ENCODE measurements around the gene BBX.

DNA sequence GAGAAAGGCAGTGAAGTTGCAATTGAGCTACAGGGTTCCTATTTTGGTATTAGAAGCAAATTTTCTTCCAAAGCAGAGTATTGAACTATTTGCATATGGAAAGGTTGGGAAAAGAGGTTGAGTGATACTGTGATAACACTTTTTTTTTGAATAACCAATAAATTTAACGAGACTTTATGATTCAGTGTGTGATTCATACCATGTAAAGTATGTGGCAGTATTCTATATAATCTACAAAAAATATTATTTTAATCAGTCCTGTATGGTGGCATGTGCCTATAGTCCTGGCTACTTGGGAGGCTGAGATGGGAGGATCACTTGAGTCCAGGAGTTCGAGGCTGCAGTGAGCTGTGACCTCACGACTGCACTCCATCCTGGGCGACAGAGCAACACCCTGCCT is 206.9 kb downstream of the BBX start:
- TF ChIP-seq POLR2AphosphoS5 (IDR thresholded peaks at IDR 0.05; ENCODE audit: low read depth, low read length) (no peak), TAF1 (IDR thresholded peaks at IDR 0.05; ENCODE audit: borderline replicate concordance, low read depth, low read length) (no peak), POLR2A (IDR thresholded peaks at IDR 0.05; ENCODE audit: low read depth, low read length) (no peak)

Data from GM12892 (cell line).